GM19324 (cell line): ENCODE data around the gene ZBTB8OS.
"Not testable (repeated sequence)": the region's sequence is repeated elsewhere in the genome, so short reads cannot be mapped to it uniquely, and the experiment has no call there.

Source experiments
- ATAC-seq: cut with Tn5 transposase; IDR thresholded peaks from one replicate; pipeline ENCODE4 v1.9.1; 2021; ENCODE audit warnings: mild to moderate bottlenecking, moderate library complexity; ENCODE audit not compliant: unreplicated experiment, low FRiP score

The ZBTB8OS gene

GRCh38 chr1:32650248-32650751 is at the start of gene ZBTB8OS:
Gene ZBTB8OS (minus strand): TSS chr1:32650550. CDS start chr1:32650529, 21 bp downstream.
- peak; percentile 64 for ATAC-seq

- not testable (repeated sequence) for ATAC-seq
Measured at GRCh38 chr1:32696996-32697395, 46.6 kb upstream of the ZBTB8OS start.

GRCh38 chr1:32696041-32696440 is 45.7 kb upstream of the ZBTB8OS start:
- ATAC-seq, result no peak

- no peak for ATAC-seq
Measured at GRCh38 chr1:32695098-32695904, 45.0 kb upstream of the ZBTB8OS start.

GRCh38 chr1:32693455-32694174 is 43.3 kb upstream of the ZBTB8OS start:
- ATAC-seq, result no peak

GRCh38 chr1:32686387-32686786 is 36.0 kb upstream of the ZBTB8OS start:
- ATAC-seq, result no peak

GRCh38 chr1:32685498-32685897 is 35.1 kb upstream of the ZBTB8OS start:
- ATAC-seq, result no peak

- no peak for ATAC-seq
Measured at GRCh38 chr1:32684167-32684811, 33.9 kb upstream of the ZBTB8OS start.

- ATAC-seq, result no peak
Measured at GRCh38 chr1:32683397-32683796, 33.0 kb upstream of the ZBTB8OS start.

GRCh38 chr1:32681999-32682398 is 31.6 kb upstream of the ZBTB8OS start:
- no peak for ATAC-seq

- no peak for ATAC-seq
Measured at GRCh38 chr1:32681509-32681908, 31.2 kb upstream of the ZBTB8OS start.

- ATAC-seq, result no peak
Measured at GRCh38 chr1:32680642-32681041, 30.3 kb upstream of the ZBTB8OS start.

GRCh38 chr1:32679993-32680392 is 29.6 kb upstream of the ZBTB8OS start:
- not testable (repeated sequence) for ATAC-seq

- ATAC-seq, result no peak
Measured at GRCh38 chr1:32676945-32677344, 26.6 kb upstream of the ZBTB8OS start.

GRCh38 chr1:32668716-32669115 is 18.4 kb upstream of the ZBTB8OS start:
- not testable (repeated sequence) for ATAC-seq

GRCh38 chr1:32666901-32667566 is 16.7 kb upstream of the ZBTB8OS start:
- ATAC-seq, result no peak

GRCh38 chr1:32665915-32666314 is 15.6 kb upstream of the ZBTB8OS start:
- no peak for ATAC-seq

- no peak for ATAC-seq
Measured at GRCh38 chr1:32659581-32659980, 9.2 kb upstream of the ZBTB8OS start.

- no peak for ATAC-seq
Measured at GRCh38 chr1:32652244-32652962, 2.1 kb upstream of the ZBTB8OS start.
